Bronchial epithelial cell (primary cell): ENCODE data around the gene CPLX1. TPM values are rescaled to one million over a fixed set of nuclear protein-coding genes. Genes with fewer than 3 reads are reported as not detected.

ENCODE experiments used
- DNase-seq: peaks from one replicate; pipeline ENCODE4 v3.0.0-alpha.2; 2010; ENCODE audit warnings: low read depth
- FAIRE-seq: peaks from 2 replicates; lab custom pipeline; 2011; peaks lifted over from hg19 to GRCh38; lab: Jason Lieb, UNC
- H3K27me3 ChIP-seq: 2 replicates; pipeline ENCODE4 v1.5.1; 2011; ENCODE audit warnings: low read length; ENCODE audit not compliant: control insufficient read depth, insufficient read depth
- H3K36me3 ChIP-seq: 2 replicates; pipeline ENCODE4 v1.5.1; 2011; ENCODE audit warnings: low read length; ENCODE audit not compliant: control insufficient read depth, insufficient read depth
- H3K4me3 ChIP-seq: 2 replicates; pipeline ENCODE4 v1.5.1; 2011; ENCODE audit warnings: mild to moderate bottlenecking, low read depth, low read length, control low read depth
- CTCF ChIP-seq: IDR thresholded peaks from 2 replicates; pipeline ENCODE4 v1.5.1; 2011; ENCODE audit warnings: mild to moderate bottlenecking, moderate library complexity, low read length, control low read depth, inconsistent platforms; ENCODE audit not compliant: insufficient read depth, severe bottlenecking
- total RNA-seq: library from RNA; depleted of rRNA; stranded (reverse); fragments of >200 nt; gene quantifications from 2 replicates; pipeline ENCODE4 v1.2.1, GENCODE V29; 2014

Gene CPLX1
- total RNA-seq = not detected in 2 replicates

DNA sequence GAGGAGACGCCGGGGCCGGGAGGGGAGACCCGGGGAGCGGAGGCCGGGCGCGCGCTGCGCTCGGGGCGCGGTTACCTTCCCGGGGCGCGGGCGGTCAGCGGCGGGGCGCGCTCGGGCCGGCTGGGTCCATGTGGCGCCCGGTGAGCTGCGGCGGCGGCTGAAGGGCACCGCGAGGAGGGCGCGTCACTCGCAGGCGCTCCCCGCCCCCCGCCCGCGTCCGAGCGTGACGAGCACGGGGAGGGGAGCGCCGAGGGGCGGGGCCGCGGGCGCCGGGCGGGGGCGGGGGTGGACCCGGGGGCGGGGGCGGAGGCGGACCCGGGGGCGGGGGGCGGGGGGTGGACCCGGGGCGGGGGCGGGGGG is at the start of gene CPLX1:
Gene CPLX1, minus strand, starts transcription at position 159 of the 360 bp plus-strand sequence. CDS start 1,607 bp downstream, outside the sequence.
- DNase-seq = no peak

DNA sequence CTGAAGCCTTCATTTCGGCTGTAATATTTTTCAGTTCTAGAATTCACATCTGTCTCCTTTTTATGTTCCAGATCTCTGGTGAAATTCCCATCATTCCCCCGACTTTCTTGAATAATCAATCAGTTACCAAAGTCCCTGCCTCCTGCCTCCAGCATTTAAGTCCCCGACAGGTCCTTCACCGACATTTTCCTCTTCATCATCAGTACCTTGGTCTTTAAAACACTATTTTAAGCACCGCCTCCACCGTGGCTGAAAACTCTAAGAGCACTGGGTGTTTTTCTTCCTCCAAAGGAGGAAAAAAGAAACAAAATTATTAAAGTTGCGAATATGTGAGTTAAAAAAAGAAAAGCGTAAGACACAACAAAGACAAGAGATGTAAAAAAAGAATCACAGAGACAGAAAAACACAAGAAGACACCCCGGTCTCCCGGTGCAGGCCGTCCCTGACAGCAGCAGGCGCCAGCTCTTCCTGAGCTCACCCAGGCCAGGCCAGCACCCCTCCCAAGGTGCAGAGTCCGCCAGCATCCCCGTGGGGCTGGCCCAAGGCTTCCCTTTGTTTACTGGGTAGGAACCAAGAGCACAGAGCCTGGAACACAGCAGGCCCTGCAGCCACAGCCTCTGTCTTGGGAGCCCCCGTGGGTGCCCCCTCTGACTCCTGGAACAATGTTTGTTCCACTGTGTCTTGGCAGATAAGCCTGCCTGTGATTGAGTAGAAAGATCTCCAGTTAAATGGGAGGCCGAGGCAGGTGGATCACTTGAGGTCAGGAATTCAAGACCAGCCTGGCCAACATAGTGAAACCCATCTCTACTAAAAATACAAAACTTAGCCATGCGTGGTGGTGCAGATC is 49.3 kb upstream of the CPLX1 start:
- DNase-seq (no peak), FAIRE-seq (no peak)
- H3K27me3 ChIP-seq = no peaks in the 10 kb centered on the region
- peaks cover 25% of the 10 kb centered on the region for H3K36me3 ChIP-seq
- TF ChIP-seq CTCF = no peak
- H3K4me3 ChIP-seq = no peak overlapping the region

More for the DNA sequence above, at the start of gene CPLX1:
- Histone ChIP-seq H3K36me3 (no peaks in the 10 kb centered on the region), H3K4me3 (peak within 1 kb of the TSS; percentile 17), H3K27me3 (peaks cover 36% of the 10 kb centered on the region)
- FAIRE-seq = no peak
- TF ChIP-seq CTCF = no peak

DNA sequence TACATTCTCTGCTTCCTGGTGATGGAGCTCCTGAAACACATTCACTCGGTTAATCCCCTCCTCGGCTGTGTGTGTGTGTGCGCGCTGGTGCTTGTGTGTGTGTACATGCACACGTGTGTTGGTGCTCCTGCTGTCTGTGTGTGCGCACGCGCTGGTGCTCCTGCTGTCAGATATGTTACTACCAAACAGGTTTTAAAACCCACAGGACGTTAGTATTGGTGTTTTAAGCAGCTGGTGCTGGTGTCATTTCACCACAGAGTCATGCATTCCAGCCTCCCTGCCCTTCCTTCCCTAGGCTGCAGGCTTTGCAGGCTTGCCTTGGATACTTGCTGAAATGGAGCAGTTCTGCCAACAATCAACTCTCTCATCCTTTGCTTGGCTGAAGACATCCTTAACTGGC is 48.1 kb upstream of the CPLX1 start:
- H3K36me3 ChIP-seq = peaks cover 23% of the 10 kb centered on the region
- H3K27me3 ChIP-seq = no peaks in the 10 kb centered on the region
- DNase-seq (no peak), FAIRE-seq (no peak)
- no peak overlapping the region for H3K4me3 ChIP-seq
- TF ChIP-seq CTCF = no peak

DNA sequence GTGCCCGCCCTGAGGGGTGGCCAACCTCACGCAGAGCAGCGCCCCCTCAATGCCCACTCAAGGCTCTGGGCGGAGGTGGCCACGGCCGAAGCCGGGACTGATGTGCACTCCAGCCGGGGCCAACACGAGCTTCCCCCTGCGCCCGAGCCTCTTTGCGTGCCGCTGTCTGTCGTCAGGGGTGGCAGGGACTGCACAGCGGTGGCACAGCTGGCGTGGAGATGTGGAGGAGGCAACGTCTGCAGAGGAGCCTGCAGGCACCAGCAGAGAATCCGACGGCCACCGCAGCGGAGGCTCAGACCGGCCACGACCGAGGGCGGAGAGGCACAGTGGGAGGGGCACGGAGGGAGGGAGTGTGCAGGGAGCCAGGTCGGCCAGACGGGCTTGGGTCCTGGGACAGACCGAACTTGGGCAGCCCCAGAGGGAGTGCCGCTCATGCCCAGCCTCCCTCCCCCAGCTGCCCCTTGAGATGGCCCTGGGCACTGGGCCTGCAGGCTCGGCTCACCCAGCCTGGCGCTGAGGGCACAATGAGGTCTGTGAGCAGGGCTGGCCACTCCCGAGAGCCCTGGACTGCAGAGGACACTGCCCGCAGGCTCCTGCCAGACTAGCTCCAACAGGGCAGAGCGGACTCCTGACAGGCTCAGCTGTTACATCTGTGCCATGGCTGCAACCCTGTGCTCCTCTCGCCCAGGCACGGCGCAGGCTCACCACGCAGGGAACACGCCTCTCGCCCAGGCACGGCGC is 46.5 kb upstream of the CPLX1 start:
- no peak for DNase-seq
- no peak for TF ChIP-seq CTCF
- H3K4me3 ChIP-seq = no peak overlapping the region
- no peak for FAIRE-seq
- H3K36me3 ChIP-seq = peaks cover 20% of the 10 kb centered on the region
- no peaks in the 10 kb centered on the region for H3K27me3 ChIP-seq

- no peaks in the 10 kb centered on the region for H3K27me3 ChIP-seq
- peaks cover 17% of the 10 kb centered on the region for H3K36me3 ChIP-seq
- TF ChIP-seq CTCF = no peak
- DNase-seq = no peak
- no peak for FAIRE-seq
- H3K4me3 ChIP-seq = no peak overlapping the region
Measured at GRCh38 chr4:871484-871883, 45.6 kb upstream of the CPLX1 start.
